ENCODE data around the gene SMYD1. TPM values are rescaled to one million over a fixed set of nuclear protein-coding genes. Genes with fewer than 3 reads are reported as not detected.
A peak's percentile ranks its signal among the peaks of the same experiment; 100 is the strongest.

The SMYD1 gene
- total RNA-seq, 1 donor from 2014 or later: not detected

DNA sequence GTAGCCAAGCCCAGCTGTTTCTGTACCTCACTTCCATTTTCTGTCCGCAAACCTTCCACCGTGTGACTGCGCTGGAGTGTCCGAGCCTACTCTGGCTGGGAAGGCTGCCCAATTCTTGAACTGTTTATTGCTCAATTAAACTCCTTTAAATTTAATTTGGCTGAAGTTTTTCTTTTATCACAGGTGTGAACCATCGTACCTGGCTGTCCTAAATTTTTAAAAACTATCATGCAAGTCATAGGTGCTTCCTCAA lies 45.0 kb upstream of the SMYD1 start:
- Mint-ChIP-seq H3K4me3 (no peak overlapping the region), H3K4me1 (peaks cover 6% of the 10 kb centered on the region), H3K27ac (no peak overlapping the region), H3K27me3 (ENCODE audit: insufficient read depth, low read depth) (peaks cover 4% of the 10 kb centered on the region), H3K36me3 (peaks cover 10% of the 10 kb centered on the region), H3K9me3 (no peaks in the 10 kb centered on the region)
- Histone ChIP-seq H3K4me2 (no peak overlapping the region), H3K4me1 (peaks cover 20% of the 10 kb centered on the region), H3K27me3 (no peaks in the 10 kb centered on the region), H3K9ac (no peak overlapping the region), H3K4me3 (no peak overlapping the region), H2AFZ (replicated peaks) (no peak overlapping the region), H4K20me1 (ENCODE audit: low read depth) (no peaks in the 10 kb centered on the region), H3K79me2 (ENCODE audit: low read depth) (no peaks in the 10 kb centered on the region), H3K9me3 (ENCODE audit: low read depth) (no peaks in the 10 kb centered on the region), H3F3A (ENCODE audit: low read depth) (peaks cover 6% of the 10 kb centered on the region), H3K36me3 (no peaks in the 10 kb centered on the region), H3K27ac (no peak overlapping the region)
- TF ChIP-seq EZH2phosphoT487 (IDR thresholded peaks at IDR 0.05) (no peak), EZH2 (IDR thresholded peaks at IDR 0.05) (no peak)
- DNase-seq (ENCODE audit: low spot score): no peak

DNA sequence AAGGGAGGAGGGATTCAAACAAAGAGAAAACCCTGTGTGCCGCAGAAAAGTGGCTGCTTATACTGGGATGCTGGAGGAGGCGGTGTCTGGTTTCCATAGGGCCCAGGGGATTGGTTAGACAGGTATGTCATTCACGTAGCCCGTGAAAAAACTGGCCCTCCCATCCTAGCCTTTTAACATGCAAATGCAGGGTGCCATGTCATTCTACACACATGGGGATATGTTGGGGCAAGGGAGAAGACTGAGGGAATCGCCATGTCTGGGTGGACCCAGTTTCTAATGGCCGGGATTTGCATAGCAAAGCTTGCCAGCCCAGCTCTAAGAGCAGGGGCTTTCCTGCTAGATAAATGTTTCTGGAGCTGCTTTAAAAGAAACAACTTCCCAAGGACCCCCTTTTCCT lies 43.1 kb upstream of the SMYD1 start:
- Mint-ChIP-seq H3K36me3 (peaks cover 25% of the 10 kb centered on the region), H3K4me3 (no peak overlapping the region), H3K4me1 (no peaks in the 10 kb centered on the region), H3K27ac (no peak overlapping the region), H3K27me3 (ENCODE audit: insufficient read depth, low read depth) (no peaks in the 10 kb centered on the region), H3K9me3 (no peaks in the 10 kb centered on the region)
- TF ChIP-seq EZH2phosphoT487 (IDR thresholded peaks at IDR 0.05) (no peak), EZH2 (IDR thresholded peaks at IDR 0.05) (no peak)
- TF ChIP-seq, protein P1, sequence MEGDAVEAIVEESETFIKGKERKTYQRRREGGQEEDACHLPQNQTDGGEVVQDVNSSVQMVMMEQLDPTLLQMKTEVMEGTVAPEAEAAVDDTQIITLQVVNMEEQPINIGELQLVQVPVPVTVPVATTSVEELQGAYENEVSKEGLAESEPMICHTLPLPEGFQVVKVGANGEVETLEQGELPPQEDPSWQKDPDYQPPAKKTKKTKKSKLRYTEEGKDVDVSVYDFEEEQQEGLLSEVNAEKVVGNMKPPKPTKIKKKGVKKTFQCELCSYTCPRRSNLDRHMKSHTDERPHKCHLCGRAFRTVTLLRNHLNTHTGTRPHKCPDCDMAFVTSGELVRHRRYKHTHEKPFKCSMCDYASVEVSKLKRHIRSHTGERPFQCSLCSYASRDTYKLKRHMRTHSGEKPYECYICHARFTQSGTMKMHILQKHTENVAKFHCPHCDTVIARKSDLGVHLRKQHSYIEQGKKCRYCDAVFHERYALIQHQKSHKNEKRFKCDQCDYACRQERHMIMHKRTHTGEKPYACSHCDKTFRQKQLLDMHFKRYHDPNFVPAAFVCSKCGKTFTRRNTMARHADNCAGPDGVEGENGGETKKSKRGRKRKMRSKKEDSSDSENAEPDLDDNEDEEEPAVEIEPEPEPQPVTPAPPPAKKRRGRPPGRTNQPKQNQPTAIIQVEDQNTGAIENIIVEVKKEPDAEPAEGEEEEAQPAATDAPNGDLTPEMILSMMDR (IDR thresholded peaks at IDR 0.05): no peak
- peak overlapping the region; percentile 30 for H3K4me3 ChIP-seq
- DNase-seq (ENCODE audit: low spot score): peak; percentile 83
- no peak overlapping the region for H3K27ac ChIP-seq
- H3F3A ChIP-seq (ENCODE audit: low read depth): peaks cover 6% of the 10 kb centered on the region
- H2AFZ ChIP-seq (replicated peaks): peak overlapping the region; percentile 92
- no peaks in the 10 kb centered on the region for H4K20me1 ChIP-seq (ENCODE audit: low read depth)
- no peak overlapping the region for H3K9ac ChIP-seq
- H3K9me3 ChIP-seq (ENCODE audit: low read depth): no peaks in the 10 kb centered on the region
- no peaks in the 10 kb centered on the region for H3K27me3 ChIP-seq
- peaks cover 11% of the 10 kb centered on the region for H3K4me1 ChIP-seq
- peak overlapping the region; percentile 71 for H3K4me2 ChIP-seq
- no peaks in the 10 kb centered on the region for H3K79me2 ChIP-seq (ENCODE audit: low read depth)
- no peaks in the 10 kb centered on the region for H3K36me3 ChIP-seq

DNA sequence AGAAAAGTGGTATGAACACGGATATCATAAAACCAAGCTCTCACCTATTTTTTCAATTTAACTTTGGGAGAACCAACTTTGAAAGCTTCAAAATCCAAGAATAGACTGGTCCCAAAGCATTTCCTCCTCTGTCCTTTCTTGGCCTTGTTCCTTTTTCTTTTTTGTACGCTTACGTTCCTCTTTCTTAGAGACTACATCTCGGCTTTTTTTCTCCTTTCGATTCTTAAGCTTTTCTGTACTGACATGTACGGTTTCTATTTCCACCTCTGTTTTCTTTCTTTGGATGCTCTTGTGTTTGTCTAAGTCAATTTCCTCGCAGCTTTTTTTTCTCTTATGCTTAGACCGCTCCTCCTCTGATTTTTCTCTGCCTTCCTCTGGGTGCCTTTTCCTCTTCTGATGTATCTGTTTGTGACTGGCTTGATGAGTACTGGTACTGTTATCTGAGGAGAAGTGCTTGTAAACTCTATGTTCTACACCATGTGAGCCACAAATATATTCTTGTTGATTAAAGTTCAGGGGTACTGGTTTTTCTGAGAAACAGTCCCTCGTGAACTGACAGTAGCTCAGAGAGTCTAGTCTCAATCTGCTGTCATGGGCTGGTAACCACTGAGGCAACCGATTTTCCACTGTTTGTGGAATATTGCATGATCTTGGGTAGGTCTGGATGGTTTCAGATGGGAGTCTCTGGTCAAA lies 39.8 kb upstream of the SMYD1 start:
- peaks cover 6% of the 10 kb centered on the region for H3K36me3 ChIP-seq

DNA sequence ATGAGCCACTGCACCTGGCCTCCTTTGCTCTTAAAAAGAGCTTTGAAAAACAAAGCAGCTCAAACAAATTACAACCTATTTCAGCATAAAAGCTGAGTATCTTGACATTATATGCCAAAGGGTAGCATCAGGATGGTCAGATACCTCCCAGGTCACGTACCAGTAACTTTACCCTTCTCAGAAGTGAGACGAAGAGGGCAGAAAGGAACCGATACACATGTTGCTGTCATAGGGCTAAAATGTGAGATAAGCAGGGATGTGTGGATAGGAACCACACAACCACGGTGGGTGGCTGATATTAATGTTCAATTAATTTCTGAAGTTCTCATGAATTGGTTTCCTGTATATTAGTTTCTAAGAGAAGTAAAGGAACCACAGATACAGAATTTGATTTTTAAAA lies 38.7 kb upstream of the SMYD1 start:
- TF ChIP-seq EZH2 (IDR thresholded peaks at IDR 0.05) (no peak), EZH2phosphoT487 (IDR thresholded peaks at IDR 0.05) (no peak)
- TF ChIP-seq, protein P1 (IDR thresholded peaks at IDR 0.05): no peak
- no peaks in the 10 kb centered on the region for H3K4me1 Mint-ChIP-seq
- Histone ChIP-seq H3K4me2 (no peak overlapping the region), H3K9me3 (ENCODE audit: low read depth) (no peaks in the 10 kb centered on the region), H3K27me3 (no peaks in the 10 kb centered on the region), H3F3A (ENCODE audit: low read depth) (peaks cover under 1% of the 10 kb centered on the region), H2AFZ (replicated peaks) (no peak overlapping the region), H3K4me1 (peaks cover 5% of the 10 kb centered on the region), H3K27ac (no peak overlapping the region), H3K36me3 (peaks cover 6% of the 10 kb centered on the region), H3K9ac (no peak overlapping the region), H3K79me2 (ENCODE audit: low read depth) (no peaks in the 10 kb centered on the region), H4K20me1 (ENCODE audit: low read depth) (no peaks in the 10 kb centered on the region), H3K4me3 (no peak overlapping the region)
- no peak for DNase-seq (ENCODE audit: low spot score)
- no peak overlapping the region for H3K4me3 Mint-ChIP-seq
- H3K27ac Mint-ChIP-seq: no peak overlapping the region
- peaks cover 30% of the 10 kb centered on the region for H3K36me3 Mint-ChIP-seq
- no peaks in the 10 kb centered on the region for H3K27me3 Mint-ChIP-seq (ENCODE audit: insufficient read depth, low read depth)
- no peaks in the 10 kb centered on the region for H3K9me3 Mint-ChIP-seq

More for the DNA sequence above, 39.8 kb upstream of the SMYD1 start:
- Histone ChIP-seq H3K27ac (no peak overlapping the region), H3K27me3 (no peaks in the 10 kb centered on the region), H3K9me3 (ENCODE audit: low read depth) (no peaks in the 10 kb centered on the region), H3K4me3 (no peak overlapping the region), H4K20me1 (ENCODE audit: low read depth) (no peaks in the 10 kb centered on the region), H3F3A (ENCODE audit: low read depth) (peaks cover 3% of the 10 kb centered on the region), H2AFZ (replicated peaks) (no peak overlapping the region), H3K4me2 (no peak overlapping the region), H3K9ac (no peak overlapping the region), H3K79me2 (ENCODE audit: low read depth) (no peaks in the 10 kb centered on the region), H3K4me1 (peaks cover 6% of the 10 kb centered on the region)
- Mint-ChIP-seq H3K4me1 (no peaks in the 10 kb centered on the region), H3K9me3 (no peaks in the 10 kb centered on the region), H3K27ac (no peak overlapping the region), H3K4me3 (no peak overlapping the region), H3K27me3 (ENCODE audit: insufficient read depth, low read depth) (no peaks in the 10 kb centered on the region), H3K36me3 (peaks cover 30% of the 10 kb centered on the region)
- no peak for DNase-seq (ENCODE audit: low spot score)
- no peak for TF ChIP-seq EZH2 (IDR thresholded peaks at IDR 0.05)
- no peak for TF ChIP-seq EZH2phosphoT487 (IDR thresholded peaks at IDR 0.05)
- TF ChIP-seq, protein P1 (IDR thresholded peaks at IDR 0.05): no peak

Data from neural progenitor cell (in vitro differentiated cells).